NCI-H2196 treated with DMSO at 0.1 percent for 48 hours (cell line): ENCODE data around the gene CAPN13.

Source experiments
- DNase-seq: peaks from one replicate; lab custom pipeline; 2025; ENCODE audit not compliant: unreplicated experiment; lab: John Stamatoyannopoulos, UW

The CAPN13 gene

GRCh38 chr2:30732376-30732775 lies 74.9 kb downstream of the CAPN13 start:
- DNase-seq = no peak

- DNase-seq = no peak
These were observed 75.5 kb downstream of the CAPN13 start for GRCh38 chr2:30731706-30732105.

- no peak for DNase-seq
These were observed 76.3 kb downstream of the CAPN13 start for GRCh38 chr2:30730736-30731647.

GRCh38 chr2:30729031-30729430 lies 78.2 kb downstream of the CAPN13 start:
- no peak for DNase-seq

GRCh38 chr2:30722936-30723725 lies 84.1 kb downstream of the CAPN13 start:
- no peak for DNase-seq

- DNase-seq = no peak
These were observed 85.3 kb downstream of the CAPN13 start for GRCh38 chr2:30721668-30722647.

- no peak for DNase-seq
These were observed 86.0 kb downstream of the CAPN13 start for GRCh38 chr2:30721241-30721640.

GRCh38 chr2:30717081-30717650 lies 90.1 kb downstream of the CAPN13 start:
- DNase-seq = no peak

- DNase-seq = no peak
These were observed 90.9 kb downstream of the CAPN13 start for GRCh38 chr2:30716123-30716900.

- DNase-seq = no peak
These were observed 92.2 kb downstream of the CAPN13 start for GRCh38 chr2:30714811-30715709.

- no peak for DNase-seq
These were observed 93.5 kb downstream of the CAPN13 start for GRCh38 chr2:30713698-30714097.

GRCh38 chr2:30711646-30712085 lies 95.6 kb downstream of the CAPN13 start:
- peak; percentile 65 for DNase-seq

GRCh38 chr2:30710461-30710860 lies 96.8 kb downstream of the CAPN13 start:
- DNase-seq = no peak

- no peak for DNase-seq
These were observed 97.2 kb downstream of the CAPN13 start for GRCh38 chr2:30710016-30710415.

GRCh38 chr2:30709516-30709915 lies 97.7 kb downstream of the CAPN13 start:
- DNase-seq = no peak

GRCh38 chr2:30708491-30709290 lies 98.6 kb downstream of the CAPN13 start:
- DNase-seq = no peak

GRCh38 chr2:30707304-30707903 lies 99.8 kb downstream of the CAPN13 start:
- no peak for DNase-seq
